ENCODE measurements around the gene ATAD3A. TPM values are rescaled to one million over a fixed set of nuclear protein-coding genes. Genes with fewer than 3 reads are reported as not detected.
"Not testable (repeated sequence)": the region's sequence is repeated elsewhere in the genome, so short reads cannot be mapped to it uniquely, and the experiment has no call there.

Gene ATAD3A
- total and polyA plus RNA-seq, 10 donors = 11.3 to 29.0 (median 17.1) TPM

- Histone ChIP-seq H3K4me3 (peak overlapping the region; percentile 64 to 96 (median 92)), H3K9me3 (no peaks in the 10 kb centered on the region), H3K27me3 (replicated peaks in 1 of 7) (no peaks in the 10 kb centered on the region), H3K36me3 (peaks cover 0 to 9% (median 0%) of the 10 kb centered on the region in 6 donors), H3K4me1 (peaks cover 0 to 36% (median 28%) of the 10 kb centered on the region in 6 donors), H3K27ac (peak overlapping the region in 7 of 8 donors; percentile 65 to 93 (median 86))
- intact Hi-C loops (cut with DNase I; ENCODE audit: low total_unique reads) = no loop called here
- TF ChIP-seq, protein P1, sequence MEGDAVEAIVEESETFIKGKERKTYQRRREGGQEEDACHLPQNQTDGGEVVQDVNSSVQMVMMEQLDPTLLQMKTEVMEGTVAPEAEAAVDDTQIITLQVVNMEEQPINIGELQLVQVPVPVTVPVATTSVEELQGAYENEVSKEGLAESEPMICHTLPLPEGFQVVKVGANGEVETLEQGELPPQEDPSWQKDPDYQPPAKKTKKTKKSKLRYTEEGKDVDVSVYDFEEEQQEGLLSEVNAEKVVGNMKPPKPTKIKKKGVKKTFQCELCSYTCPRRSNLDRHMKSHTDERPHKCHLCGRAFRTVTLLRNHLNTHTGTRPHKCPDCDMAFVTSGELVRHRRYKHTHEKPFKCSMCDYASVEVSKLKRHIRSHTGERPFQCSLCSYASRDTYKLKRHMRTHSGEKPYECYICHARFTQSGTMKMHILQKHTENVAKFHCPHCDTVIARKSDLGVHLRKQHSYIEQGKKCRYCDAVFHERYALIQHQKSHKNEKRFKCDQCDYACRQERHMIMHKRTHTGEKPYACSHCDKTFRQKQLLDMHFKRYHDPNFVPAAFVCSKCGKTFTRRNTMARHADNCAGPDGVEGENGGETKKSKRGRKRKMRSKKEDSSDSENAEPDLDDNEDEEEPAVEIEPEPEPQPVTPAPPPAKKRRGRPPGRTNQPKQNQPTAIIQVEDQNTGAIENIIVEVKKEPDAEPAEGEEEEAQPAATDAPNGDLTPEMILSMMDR (IDR thresholded peaks at IDR 0.05 in 8 of 11, conservative IDR thresholded peaks at IDR 0.05 in 3 of 11) = no peak
- no peak for TF ChIP-seq POLR2AphosphoS5 (IDR thresholded peaks at IDR 0.05)
- no peak for TF ChIP-seq POLR2A (IDR thresholded peaks at IDR 0.05)
- 20 to 24% (median 22%) methylated on average over 16 of the region's 16 CpGs for WGBS, 5 donors
- no peak for DNase-seq
These were observed 41.2 kb upstream of the ATAD3A start for GRCh38 chr1:1470626-1471388.

DNA sequence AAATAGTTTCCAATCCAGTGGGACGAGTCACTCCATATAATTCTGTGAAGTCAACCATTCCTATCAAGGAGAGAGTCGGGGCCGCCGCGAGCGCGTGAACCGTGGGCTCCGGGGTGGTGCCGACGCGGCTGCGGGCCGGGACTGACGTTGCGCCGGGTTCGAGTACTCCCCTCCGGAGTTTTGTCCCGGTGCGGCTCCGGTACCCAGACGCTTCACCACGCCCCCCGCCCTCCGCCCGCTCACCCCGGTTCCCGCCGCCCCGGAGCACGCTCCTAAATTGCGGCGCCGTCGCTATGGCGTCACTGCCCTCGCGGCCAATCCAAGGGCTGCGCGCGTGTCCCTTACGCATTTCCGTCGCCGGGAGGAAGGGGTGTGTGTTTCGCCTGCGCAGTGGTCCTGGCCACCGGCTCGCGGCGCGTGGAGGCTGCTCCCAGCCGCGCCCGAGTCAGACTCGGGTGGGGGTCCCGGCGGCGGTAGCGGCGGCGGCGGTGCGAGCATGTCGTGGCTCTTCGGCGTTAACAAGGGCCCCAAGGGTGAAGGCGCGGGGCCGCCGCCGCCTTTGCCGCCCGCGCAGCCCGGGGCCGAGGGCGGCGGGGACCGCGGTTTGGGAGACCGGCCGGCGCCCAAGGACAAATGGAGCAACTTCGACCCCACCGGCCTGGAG is 40.4 kb upstream of the ATAD3A start, which contains the start of gene ATAD3B:
ATAD3B (plus strand) TSS at position 377 of the 664 bp plus-strand sequence; CDS start at position 497, 120 bp downstream.
- Histone ChIP-seq H3K4me3 (peak within 1 kb of the TSS; percentile 64 to 96 (median 92)), H3K9me3 (no peaks in the 10 kb centered on the region), H3K27me3 (replicated peaks in 1 of 7) (no peaks in the 10 kb centered on the region), H3K27ac (peak within 1 kb of the TSS in 7 of 8 donors; percentile 65 to 93 (median 86)), H3K4me1 (peaks cover 0 to 37% (median 28%) of the 10 kb centered on the region in 6 donors), H3K36me3 (peaks cover 0 to 10% (median 0%) of the 10 kb centered on the region in 6 donors)
- TF ChIP-seq POLR2AphosphoS5 (IDR thresholded peaks at IDR 0.05) = peak; percentile 93 to 94 (median 93)
- no peak for TF ChIP-seq POLR2A (IDR thresholded peaks at IDR 0.05)
- TF ChIP-seq, protein P1 (IDR thresholded peaks at IDR 0.05 in 8 of 11, conservative IDR thresholded peaks at IDR 0.05 in 3 of 11) = peak in 1 of 11 experiments; percentile 33
- WGBS, 5 donors = 0 to 1% (median 1%) methylated on average over 38 to 87 of the region's 87 CpGs
- DNase-seq = peak; percentile 96
- intact Hi-C loops (cut with DNase I; ENCODE audit: low total_unique reads) = no loop called here

DNA sequence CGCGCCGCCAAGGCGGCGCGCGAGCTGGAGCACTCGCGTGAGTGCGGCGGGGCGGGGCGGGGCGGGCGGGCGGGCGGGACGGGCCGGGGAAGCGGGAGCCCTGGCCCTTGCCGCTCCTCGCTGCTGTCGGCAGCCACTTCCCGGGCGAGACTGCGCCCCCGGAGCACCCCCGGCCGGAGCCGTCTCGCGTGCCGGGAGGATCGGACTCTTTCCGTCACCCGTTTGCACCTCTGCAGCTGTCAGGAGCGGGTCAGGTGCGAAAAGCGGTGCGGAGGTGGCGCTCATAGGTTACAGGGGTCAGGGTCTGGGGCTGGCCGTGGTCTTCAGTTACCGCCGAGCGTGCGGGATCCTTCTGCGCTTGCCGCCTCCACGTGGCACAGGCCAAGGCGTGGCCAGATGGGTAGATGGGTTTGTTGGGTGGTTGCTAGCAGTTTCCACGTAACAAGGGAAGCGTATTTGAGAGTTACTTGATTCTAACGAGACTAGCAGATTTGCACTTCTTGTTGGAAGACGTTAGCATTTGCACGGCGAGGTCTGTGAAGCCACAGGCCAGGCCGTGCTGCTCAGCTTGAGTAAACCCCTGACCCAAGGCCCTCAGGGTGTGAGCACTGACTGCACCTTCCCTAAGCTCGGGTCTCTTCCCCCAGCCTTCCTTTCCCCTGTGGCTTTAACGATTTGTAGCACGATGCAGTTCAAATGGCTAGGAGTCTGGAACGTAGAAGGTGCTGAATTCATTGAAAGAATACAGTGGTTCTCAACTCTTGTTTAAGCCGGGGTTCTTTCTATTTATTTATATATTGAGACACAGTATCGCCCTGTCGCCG is 39.7 kb upstream of the ATAD3A start:
- WGBS, 5 donors = 3 to 27% (median 5%) methylated on average over 8 to 56 of the region's 65 CpGs
- H3K27me3 ChIP-seq (replicated peaks in 1 of 7); intact Hi-C loops (cut with DNase I; ENCODE audit: low total_unique reads); DNase-seq; H3K9me3 ChIP-seq: not testable (repeated sequence)
- Histone ChIP-seq H3K36me3 (peaks cover 0 to 17% (median 0%) of the 10 kb centered on the region in 6 donors), H3K4me1 (peaks cover 0 to 44% (median 28%) of the 10 kb centered on the region in 6 donors), H3K27ac (peak overlapping the region in 5 of 8 donors; percentile 86 to 93 (median 88)), H3K4me3 (peak overlapping the region; percentile 64 to 96 (median 92))

DNA sequence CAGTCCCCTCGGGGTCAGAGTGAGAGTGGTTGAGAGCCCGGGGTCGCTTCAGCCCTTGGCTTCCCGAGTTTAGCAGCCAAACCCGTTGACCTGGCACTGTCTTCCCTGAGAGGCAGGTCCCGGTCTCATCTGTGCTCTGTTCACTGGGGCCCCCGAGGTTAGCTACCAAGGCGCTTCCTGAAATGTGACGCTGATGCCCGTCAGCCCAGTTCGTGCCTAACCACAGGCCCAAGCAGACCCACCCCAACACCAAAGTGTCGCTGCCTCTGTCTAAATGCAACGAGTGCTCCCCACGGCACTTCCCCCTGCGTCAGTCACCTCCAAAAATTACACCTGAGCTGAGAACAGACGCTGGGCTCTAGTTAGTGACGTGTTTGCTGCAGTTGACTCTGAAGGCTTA is 36.0 kb upstream of the ATAD3A start:
- WGBS, 5 donors = 63 to 100% (median 65%) methylated on average over 1 to 16 of the region's 17 CpGs
- H3K4me3 ChIP-seq; H3K27ac ChIP-seq; H3K27me3 ChIP-seq (replicated peaks in 1 of 7); DNase-seq; intact Hi-C loops (cut with DNase I; ENCODE audit: low total_unique reads); H3K9me3 ChIP-seq: not testable (repeated sequence)
- peaks cover 0 to 51% (median 30%) of the 10 kb centered on the region in 6 donors for H3K36me3 ChIP-seq
- H3K4me1 ChIP-seq = peaks cover 0 to 34% (median 22%) of the 10 kb centered on the region in 6 donors

Data from spleen (tissue), 11 donors.